CD14-positive monocyte (primary cell): ENCODE data around the gene MYO5C. TPM values are rescaled to one million over a fixed set of nuclear protein-coding genes. Genes with fewer than 3 reads are reported as not detected.

ENCODE experiments used
- DNase-seq, 3 donors: peaks; one replicate each; pipeline ENCODE4 v3.0.0-alpha.2; 2011 to 2022
- H2AFZ ChIP-seq: 2 replicates; pipeline ENCODE4 v1.6.0; 2012; ENCODE audit warnings: mild to moderate bottlenecking, low read depth, low read length, inconsistent platforms; ENCODE audit not compliant: insufficient read depth, poor library complexity, severe bottlenecking
- H3K27ac ChIP-seq, 2 donors: 1 replicate in 1 of 2; 2 replicates in 1 of 2; pipeline ENCODE4 v1.5.1; 2012 to 2013; ENCODE audit warnings: low read length in 2 of 2, control low read depth in 1 of 2, inconsistent platforms in 1 of 2, low read depth in 1 of 2, mild to moderate bottlenecking in 1 of 2
- H3K27me3 ChIP-seq, 2 donors: one replicate each; pipeline versions ENCODE4 v1.6.0 to v1.6.1; 2011 to 2013; ENCODE audit warnings: low read length in 2 of 2; ENCODE audit not compliant: control insufficient read depth in 2 of 2, insufficient read depth in 2 of 2
- H3K36me3 ChIP-seq, 2 donors: replicated peaks in 1 of 2; 1 replicate in 1 of 2; 2 replicates in 1 of 2; pipeline versions ENCODE4 v1.5.1 to v1.6.1; 2012 to 2013; ENCODE audit warnings: low read length in 2 of 2, control low read depth in 1 of 2, inconsistent platforms in 1 of 2, mild to moderate bottlenecking in 1 of 2; ENCODE audit not compliant: insufficient read depth in 2 of 2, control insufficient read depth in 1 of 2
- H3K4me1 ChIP-seq, 2 donors: 1 replicate in 1 of 2; 2 replicates in 1 of 2; pipeline versions ENCODE4 v1.5.1 to v1.6.1; 2012 to 2013; ENCODE audit warnings: low read length in 2 of 2, control low read depth in 1 of 2, inconsistent platforms in 1 of 2, mild to moderate bottlenecking in 1 of 2, moderate library complexity in 1 of 2; ENCODE audit not compliant: insufficient read depth in 2 of 2, control insufficient read depth in 1 of 2
- H3K4me2 ChIP-seq: replicated peaks from 2 replicates; pipeline ENCODE3; 2012; ENCODE audit warnings: low read length, moderate library complexity, mild to moderate bottlenecking; ENCODE audit not compliant: poor library complexity, severe bottlenecking; ENCODE audit errors: extremely low read depth
- H3K4me3 ChIP-seq, 3 experiments: fragments of 200-600 bp in 1 of 3; sonication (generic) in 1 of 3; replicated peaks in 1 of 3; 1 replicate in 2 of 3; 2 replicates in 1 of 3; pipeline ENCODE4 v1.5.1; 2011 to 2013; ENCODE audit warnings: low read length in 3 of 3, mild to moderate bottlenecking in 3 of 3, control low read depth in 2 of 3, low read depth in 2 of 3, inconsistent platforms in 1 of 3, moderate library complexity in 1 of 3
- H3K79me2 ChIP-seq: 2 replicates; pipeline ENCODE4 v1.6.0; 2012; ENCODE audit warnings: mild to moderate bottlenecking, control low read depth, inconsistent platforms, low read length, moderate library complexity; ENCODE audit not compliant: insufficient read depth
- H3K9ac ChIP-seq: 2 replicates; pipeline ENCODE4 v1.6.0; 2017; ENCODE audit warnings: low read length, mild to moderate bottlenecking; ENCODE audit not compliant: insufficient read depth, poor library complexity, severe bottlenecking
- H3K9me3 ChIP-seq, 2 donors: replicated peaks in 1 of 2; 1 replicate in 1 of 2; 2 replicates in 1 of 2; pipeline versions ENCODE4 v1.5.1 to v1.6.1; 2012 to 2013; ENCODE audit warnings: low read length in 2 of 2, control low read depth in 1 of 2; ENCODE audit not compliant: control insufficient read depth in 1 of 2, insufficient read depth in 1 of 2
- H4K20me1 ChIP-seq: 2 replicates; pipeline ENCODE4 v1.6.0; 2012; ENCODE audit warnings: mild to moderate bottlenecking, low read length, control low read depth, moderate library complexity; ENCODE audit not compliant: insufficient read depth
- H3K27ac Mint-ChIP-seq, 7 donors: one replicate each; pipeline ENCODE4 v1.8.0; 2020; ENCODE audit warnings: mild to moderate bottlenecking in 7 of 7, mixed read lengths in 7 of 7, moderate library complexity in 6 of 7, inconsistent platforms in 2 of 7
- H3K27me3 Mint-ChIP-seq, 3 donors: one replicate each; pipeline ENCODE4 v1.8.0; 2021 to 2022; ENCODE audit warnings: low read depth in 3 of 3, mild to moderate bottlenecking in 3 of 3, mixed read lengths in 3 of 3, moderate library complexity in 3 of 3, inconsistent platforms in 1 of 3
- H3K36me3 Mint-ChIP-seq, 2 donors: one replicate each; pipeline ENCODE4 v1.8.0; 2020; ENCODE audit warnings: mixed read lengths in 2 of 2, inconsistent platforms in 1 of 2, mild to moderate bottlenecking in 1 of 2
- H3K4me1 Mint-ChIP-seq: one replicate; pipeline ENCODE4 v1.8.0; 2020; ENCODE audit warnings: mild to moderate bottlenecking, mixed read lengths
- H3K4me3 Mint-ChIP-seq, 2 donors: one replicate each; pipeline ENCODE4 v1.8.0; 2020; ENCODE audit warnings: mild to moderate bottlenecking in 2 of 2, mixed read lengths in 2 of 2, moderate library complexity in 1 of 2
- H3K9me3 Mint-ChIP-seq, 7 donors: one replicate each; pipeline ENCODE4 v1.8.0; 2020 to 2022; ENCODE audit warnings: mixed read lengths in 7 of 7, mild to moderate bottlenecking in 6 of 7, moderate library complexity in 6 of 7, inconsistent platforms in 2 of 7
- CTCF ChIP-seq: fragments of 200-600 bp; IDR thresholded peaks from one replicate; pipeline ENCODE4 v1.8.0; 2022; ENCODE audit warnings: antibody characterized with exemption, mild to moderate bottlenecking
- WGBS: methylation state at CpG from one replicate; pipeline ENCODE4 v1.1.5; 2013; ENCODE audit warnings: missing lambda C conversion rate; ENCODE audit not compliant: insufficient coverage; 5-methylcytosine and 5-hydroxymethylcytosine counted together
- intact Hi-C, 2 donors: fragments of 100-400 bp; cut with micrococcal nuclease; formaldehyde crosslinking; loops; one replicate each; pipeline versions ENCODE4 v1.15.0 to v1.15.1; 2023
- polyA plus RNA-seq, 3 donors: library from polyadenylated mRNA; depleted of rRNA in 1 of 3; unstranded in 2 of 3; stranded (reverse) in 1 of 3; fragments of 300-500 nt in 2 of 3; fragments of >200 nt in 1 of 3; fragmentation: Illumina TruSeq in 2 of 3; gene quantifications; 1 replicate in 2 of 3; 2 replicates in 1 of 3; pipeline ENCODE4 v1.2.3, GENCODE V29; 2012 to 2021

MYO5C gene
- polyA plus RNA-seq, 3 donors, result 0.20 TPM; not detected in 2

DNA sequence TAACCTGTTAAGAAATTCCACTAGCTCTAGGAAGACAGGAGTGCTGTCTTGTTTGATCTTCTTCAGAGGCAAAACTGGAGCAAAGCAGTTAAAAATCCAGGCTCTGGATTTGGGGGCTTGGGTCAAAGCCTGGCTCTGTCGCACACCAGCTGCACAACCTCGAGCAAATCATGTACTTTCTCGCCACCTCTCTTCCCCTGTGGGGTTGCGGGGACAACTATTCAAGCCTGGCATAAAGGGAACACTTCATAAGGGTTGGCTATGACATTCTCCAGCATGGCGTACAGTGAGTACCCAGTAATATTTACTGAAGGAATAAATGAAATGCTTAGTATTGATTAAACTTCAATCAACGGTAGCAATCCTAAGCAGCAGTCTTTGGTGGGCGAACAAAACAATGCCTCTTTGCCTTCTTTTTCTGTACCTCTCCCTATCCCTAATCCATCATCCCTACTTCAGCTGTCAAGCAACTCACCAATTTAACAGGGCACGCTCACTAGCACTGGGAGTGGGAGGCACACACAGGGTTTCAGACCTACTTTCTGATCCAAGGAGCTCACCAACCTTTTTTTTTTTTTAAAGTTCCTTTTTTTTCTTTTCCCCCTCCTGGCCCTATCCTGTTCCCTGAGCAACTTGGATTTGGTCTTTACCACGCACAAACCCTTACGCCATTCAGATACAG, 137.4 kb downstream of the MYO5C start:
- no peaks in the 10 kb centered on the region for H3K79me2 ChIP-seq
- H3K27me3 ChIP-seq, result no peaks in the 10 kb centered on the region
- peaks cover under 1 to 3% of the 10 kb centered on the region in 2 donors for H3K36me3 Mint-ChIP-seq
- no peak for DNase-seq
- H3K27ac Mint-ChIP-seq, result peak overlapping the region in 1 of 7 donors; percentile 16
- 94% methylated on average over 7 of the region's 10 CpGs for WGBS
- H3K27ac ChIP-seq, result no peak overlapping the region
- H2AFZ ChIP-seq, result no peak overlapping the region
- intact Hi-C loops, result no loop called here
- no peak overlapping the region for H3K4me2 ChIP-seq
- no peaks in the 10 kb centered on the region for H3K36me3 ChIP-seq
- no peak overlapping the region for H3K9ac ChIP-seq
- no peaks in the 10 kb centered on the region for H4K20me1 ChIP-seq
- peaks cover 0 to 5% (median 2%) of the 10 kb centered on the region in 3 donors for H3K27me3 Mint-ChIP-seq
- no peak overlapping the region for H3K4me3 ChIP-seq
- H3K9me3 ChIP-seq, result no peaks in the 10 kb centered on the region
- no peak overlapping the region for H3K4me3 Mint-ChIP-seq
- TF ChIP-seq CTCF, result no peak
- peaks cover 7% of the 10 kb centered on the region for H3K4me1 Mint-ChIP-seq
- no peaks in the 10 kb centered on the region for H3K4me1 ChIP-seq
- peaks cover 0 to 2% (median 0%) of the 10 kb centered on the region in 7 donors for H3K9me3 Mint-ChIP-seq

DNA sequence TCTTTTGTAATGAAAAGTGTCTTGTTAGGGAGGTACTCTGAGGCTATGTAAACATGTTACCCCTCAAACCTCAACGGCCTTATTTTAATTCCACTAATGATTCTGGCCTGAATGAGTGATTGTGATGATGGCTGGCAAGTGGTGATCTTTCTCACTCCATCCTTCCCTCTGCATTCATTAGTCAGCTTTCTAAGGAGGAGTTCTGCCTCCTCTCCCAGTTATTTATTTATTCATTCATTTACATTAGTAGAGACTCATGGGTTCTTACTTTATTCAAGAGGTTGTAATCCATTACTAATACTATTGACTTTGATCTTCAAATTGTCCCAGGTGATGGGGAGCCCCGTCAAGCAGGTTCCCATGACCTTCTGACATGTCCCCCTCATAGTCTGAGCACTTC, 139.7 kb downstream of the MYO5C start:
- Mint-ChIP-seq H3K4me1 (peaks cover 7% of the 10 kb centered on the region), H3K9me3 (peaks cover 0 to 2% (median 0%) of the 10 kb centered on the region in 7 donors), H3K36me3 (peaks cover under 1 to 4% of the 10 kb centered on the region in 2 donors), H3K4me3 (no peak overlapping the region), H3K27me3 (peaks cover 0 to 3% (median under 1%) of the 10 kb centered on the region in 3 donors), H3K27ac (no peak overlapping the region)
- Histone ChIP-seq H3K4me1 (no peaks in the 10 kb centered on the region), H4K20me1 (no peaks in the 10 kb centered on the region), H3K36me3 (no peaks in the 10 kb centered on the region), H3K9ac (no peak overlapping the region), H3K79me2 (no peaks in the 10 kb centered on the region), H2AFZ (no peak overlapping the region), H3K4me3 (no peak overlapping the region), H3K27me3 (no peaks in the 10 kb centered on the region), H3K27ac (no peak overlapping the region), H3K9me3 (no peaks in the 10 kb centered on the region), H3K4me2 (no peak overlapping the region)
- no peak for TF ChIP-seq CTCF
- intact Hi-C loops, result no loop called here
- 100% methylated on average over 1 of the region's 2 CpGs for WGBS
- DNase-seq, result no peak
